HG03354 (cell line): ENCODE data around the gene ARL10.

Experiments
- ATAC-seq: cut with Tn5 transposase; IDR thresholded peaks from one replicate; pipeline ENCODE4 v1.9.1; 2021; ENCODE audit warnings: mild to moderate bottlenecking; ENCODE audit not compliant: unreplicated experiment, poor library complexity, severe bottlenecking

ARL10 gene

DNA sequence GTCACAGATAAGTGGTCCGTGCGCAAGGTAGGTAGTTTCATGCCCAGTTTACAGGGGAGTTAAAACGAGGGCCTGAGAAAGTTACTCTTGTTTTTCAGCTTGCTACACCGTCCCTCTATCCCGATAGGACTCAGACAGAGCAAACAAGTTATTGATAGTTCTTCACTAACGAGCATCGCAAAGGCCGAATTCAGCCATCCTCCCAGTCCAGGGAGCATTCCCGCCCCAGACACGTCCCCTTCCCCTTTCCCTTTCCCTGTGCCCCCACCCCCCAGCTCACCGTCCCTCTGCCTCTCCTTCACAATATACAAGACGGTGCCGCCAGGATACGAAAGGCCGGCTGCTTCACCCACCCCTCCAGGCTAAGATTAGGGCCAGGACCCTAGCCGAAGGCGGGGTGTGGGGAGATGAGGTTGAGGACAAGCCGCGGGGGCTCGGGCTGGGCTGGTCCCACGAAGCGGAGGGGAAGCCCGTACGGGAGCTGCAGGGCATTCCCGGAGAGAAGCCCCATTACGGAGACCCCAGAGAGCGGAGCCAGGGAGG, 4.3 kb upstream of the ARL10 start:
- ATAC-seq = no peak

DNA sequence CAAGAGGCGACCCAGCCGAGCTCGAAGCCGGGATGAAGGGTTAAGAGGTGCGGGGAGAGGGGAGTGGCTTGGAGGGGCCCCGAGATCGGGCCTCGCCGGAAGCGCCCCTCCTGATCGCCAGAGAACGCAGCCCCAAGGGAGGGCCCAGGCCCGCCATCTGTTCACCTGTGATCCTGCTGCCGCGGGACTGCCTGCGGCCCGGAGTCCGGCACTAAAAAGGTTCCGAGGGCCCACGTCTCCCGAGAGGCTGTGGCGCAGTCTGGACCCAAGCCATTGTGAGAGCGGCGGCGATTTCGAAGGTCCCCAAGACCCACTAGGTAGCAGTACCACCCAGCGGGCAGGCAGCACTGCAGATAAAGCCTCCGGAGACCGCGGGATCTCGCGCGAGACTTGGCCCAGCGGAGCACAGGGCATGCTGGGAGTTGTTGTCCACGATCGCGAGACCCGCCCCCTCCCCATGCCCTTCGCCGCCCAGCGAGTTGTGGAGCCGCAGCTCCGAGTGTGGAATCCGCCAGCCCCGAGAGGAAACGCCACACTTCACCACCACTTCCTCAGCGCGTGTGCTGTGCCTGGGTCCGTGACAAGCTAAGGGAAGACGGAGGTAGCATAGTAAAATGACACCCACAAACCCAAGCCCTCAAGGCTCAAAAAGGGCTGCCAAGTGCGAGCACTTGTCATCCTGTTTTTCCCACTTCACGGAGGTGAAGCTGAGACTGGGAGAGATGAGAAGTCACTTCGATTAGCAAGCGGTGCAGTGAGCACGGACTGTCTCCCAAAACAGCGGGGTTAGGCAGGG, 3.7 kb upstream of the ARL10 start, which contains the start of gene KIAA1191:
TSS of gene KIAA1191 (minus strand) at position 328 of the 796 bp plus-strand sequence. CDS start 2,256 bp downstream, outside the sequence.
- ATAC-seq = peak; percentile 88

DNA sequence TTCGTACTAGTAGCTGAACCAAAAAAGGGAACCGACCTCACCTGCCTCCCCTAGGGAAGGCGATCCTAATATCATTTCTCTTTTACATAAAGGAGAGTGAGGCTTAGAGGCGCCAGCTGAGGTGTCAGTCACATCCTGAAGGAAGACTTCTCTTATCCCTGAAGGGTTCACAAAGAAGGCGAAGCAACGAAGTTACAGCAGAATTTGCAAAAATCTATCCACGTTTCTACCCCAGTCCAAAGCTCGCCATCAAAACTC, 3.1 kb upstream of the ARL10 start:
- ATAC-seq = peak; percentile 14

DNA sequence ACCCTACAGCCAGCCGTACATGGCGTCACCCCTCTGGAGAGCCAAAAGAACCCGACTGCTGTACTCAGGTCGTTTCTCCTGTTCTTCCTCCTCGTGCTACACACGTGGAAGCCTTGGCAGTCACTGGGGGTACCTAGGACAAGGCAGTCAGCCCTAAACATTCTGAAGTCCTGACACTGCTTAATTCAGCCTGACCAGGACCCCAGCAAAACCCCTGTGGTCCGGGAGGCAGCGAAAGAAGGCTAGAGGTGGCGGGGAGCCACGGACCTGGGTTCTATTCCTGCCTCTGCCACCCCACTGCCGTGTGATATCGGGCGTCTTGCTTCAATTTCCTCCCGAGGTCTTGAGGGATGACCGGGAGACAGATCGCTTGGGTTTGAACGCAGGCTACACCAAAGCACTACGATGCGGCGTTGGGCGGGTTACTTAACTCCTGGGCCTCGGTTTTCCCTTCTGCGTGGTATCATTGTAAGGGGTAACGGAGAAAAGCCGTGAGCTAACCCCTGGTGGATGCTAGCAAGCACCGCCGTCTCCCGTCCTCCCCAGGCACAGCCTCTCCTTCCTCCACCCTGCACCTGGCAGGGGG, 429 bp upstream of the ARL10 start:
- ATAC-seq = no peak

DNA sequence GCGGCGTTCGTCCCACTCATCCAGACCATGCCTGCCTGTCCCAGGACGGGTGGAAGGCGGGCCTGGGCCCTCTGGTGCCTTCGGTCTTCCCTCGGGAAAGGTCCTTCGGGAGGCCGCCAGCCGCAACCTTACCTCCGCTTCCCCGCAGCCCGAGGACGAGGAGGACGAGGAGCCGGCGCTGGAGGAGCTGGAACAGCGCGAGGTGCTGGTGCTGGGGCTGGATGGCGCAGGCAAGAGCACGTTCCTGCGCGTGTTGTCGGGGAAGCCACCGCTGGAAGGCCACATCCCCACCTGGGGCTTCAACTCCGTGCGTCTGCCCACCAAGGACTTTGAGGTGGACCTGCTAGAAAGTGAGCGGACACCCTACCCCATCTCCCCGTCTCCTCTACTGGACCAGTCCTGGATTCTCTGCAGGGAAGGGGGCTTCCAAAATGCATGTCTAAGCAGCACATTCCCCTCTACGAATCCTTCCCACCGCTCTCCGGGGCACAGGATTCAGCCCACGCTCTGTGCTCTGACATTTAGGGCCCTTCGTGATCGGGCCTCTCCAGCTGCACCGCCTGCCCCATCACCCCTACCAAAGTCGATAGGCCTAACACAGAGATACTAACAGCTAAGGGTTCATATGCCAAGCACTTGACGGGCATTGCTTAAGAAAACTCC, 1.1 kb downstream of the ARL10 start:
- ATAC-seq = no peak

DNA sequence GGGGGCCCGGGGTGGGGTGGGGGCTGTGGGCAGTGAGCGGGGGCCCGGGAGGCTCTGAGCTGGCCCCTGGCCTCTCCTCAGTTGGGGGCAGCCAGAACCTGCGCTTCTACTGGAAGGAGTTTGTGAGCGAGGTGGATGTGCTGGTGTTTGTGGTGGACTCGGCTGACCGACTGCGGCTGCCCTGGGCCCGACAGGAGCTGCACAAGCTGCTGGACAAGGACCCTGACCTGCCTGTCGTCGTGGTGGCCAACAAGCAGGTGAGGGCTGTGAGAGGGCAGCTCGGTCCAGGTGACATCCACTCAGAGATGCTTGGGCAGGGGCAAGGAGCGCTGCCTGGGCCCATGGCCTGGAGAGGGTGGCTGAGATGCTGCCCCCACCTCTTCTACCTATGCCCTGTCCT, 3.4 kb downstream of the ARL10 start:
- no peak for ATAC-seq

DNA sequence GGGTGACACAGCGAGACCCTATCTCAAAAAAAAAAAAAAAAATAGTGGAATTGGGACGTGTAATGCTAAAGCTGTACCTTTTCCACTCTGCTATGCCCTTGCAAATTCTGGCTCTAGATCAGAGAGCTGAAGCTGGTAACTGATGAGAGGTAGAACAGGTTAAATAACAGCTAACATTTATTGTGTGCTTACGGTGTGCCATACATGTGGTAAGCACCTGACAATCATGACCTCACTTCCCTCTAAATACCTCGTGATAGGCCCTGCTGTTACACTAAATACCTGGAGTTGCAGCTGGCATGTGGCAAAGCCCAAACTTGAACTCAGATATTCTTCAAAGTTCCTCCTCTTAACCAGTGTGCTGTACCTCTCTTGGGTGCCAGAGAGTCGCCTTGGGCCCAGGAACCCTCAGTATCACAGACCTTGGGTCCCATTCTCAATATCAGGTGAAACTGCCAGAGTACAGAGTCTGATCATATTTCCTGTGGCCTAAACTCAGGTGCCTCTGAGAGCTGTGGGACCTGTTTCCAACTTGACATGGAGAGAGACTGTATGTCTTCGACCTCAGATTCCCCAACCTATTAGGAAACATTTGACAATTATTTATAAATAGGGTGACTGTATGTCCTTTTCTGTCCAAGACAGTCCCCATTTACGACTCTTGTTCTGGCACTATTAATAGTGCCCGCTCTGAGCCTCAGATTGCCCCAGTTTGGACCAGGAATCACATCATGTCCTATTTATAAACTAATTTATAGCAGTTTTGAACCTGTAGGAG, 4.8 kb downstream of the ARL10 start:
- no peak for ATAC-seq

DNA sequence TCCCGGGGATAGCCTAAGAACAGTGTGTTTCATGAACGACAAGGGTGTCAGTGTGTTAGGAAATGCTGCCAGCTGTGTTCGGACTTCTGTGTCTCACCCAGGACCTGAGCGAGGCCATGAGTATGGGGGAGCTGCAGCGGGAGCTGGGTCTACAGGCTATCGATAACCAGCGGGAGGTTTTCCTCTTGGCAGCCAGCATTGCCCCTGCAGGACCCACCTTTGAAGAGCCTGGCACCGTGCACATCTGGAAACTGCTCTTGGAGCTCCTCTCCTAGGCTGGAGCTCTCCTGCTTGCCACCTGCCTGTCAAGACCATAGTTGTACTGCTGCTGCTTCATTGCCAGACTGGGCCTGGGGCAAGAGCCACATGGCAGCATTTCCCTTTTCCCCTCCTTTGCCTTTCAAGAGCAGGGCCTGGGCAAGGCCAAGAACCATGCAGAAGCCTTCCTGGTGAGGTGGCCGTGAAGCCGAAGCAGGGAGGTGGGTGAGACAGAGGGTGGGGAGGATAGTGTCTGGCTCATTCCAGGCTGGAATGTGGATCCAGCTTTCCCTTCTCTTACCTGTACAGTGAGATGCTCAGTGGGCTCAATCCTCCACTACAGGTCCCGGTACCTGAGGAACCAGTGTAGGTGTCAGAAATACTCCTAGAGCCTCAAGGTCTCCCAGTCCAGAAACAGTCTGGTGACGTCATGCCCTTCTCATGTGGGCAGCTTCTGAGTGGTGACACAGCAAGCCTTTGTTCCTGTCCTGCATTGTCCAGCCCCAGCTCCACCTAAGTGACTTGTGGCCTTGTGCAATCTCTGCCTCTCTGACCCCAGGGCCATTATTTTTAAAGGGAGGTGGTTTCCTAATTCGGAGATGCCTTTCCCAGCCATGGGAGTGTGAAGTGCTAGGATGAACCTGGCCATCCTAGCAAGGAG, 6.6 kb downstream of the ARL10 start:
- no peak for ATAC-seq

DNA sequence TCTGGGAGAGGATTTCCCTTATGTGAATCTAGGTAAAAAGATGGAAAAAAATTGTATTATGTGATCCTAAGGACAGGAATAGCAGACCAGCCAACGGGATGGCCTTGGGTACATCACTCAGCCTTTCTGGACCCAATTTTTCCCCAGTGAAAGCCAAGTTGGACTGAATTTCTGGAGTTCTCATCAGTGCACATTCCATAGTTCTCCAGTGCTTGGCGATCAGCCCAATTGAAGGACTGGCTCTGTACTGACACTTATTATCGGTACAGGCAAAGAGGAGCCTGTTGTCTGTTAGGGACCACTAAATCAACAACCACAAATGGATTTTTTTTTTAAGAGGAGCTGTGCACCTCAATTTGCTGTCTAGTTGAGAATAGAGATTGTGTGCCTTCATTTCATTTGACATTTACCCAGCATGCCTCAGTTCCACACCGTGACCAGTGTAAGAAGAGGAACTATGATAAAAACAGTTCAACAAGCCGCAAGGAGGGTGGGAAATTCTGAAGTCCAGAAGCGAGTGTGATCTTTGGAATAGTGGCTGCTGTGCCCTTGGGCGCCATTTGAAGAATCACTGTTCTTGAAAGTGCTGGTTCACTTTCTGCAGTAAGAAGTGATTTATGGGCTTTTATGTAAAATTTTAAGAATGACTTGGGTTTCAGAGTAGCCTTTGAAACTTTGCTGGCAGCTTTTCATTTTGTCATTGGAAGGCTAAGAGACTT, 8.0 kb downstream of the ARL10 start:
- no peak for ATAC-seq

DNA sequence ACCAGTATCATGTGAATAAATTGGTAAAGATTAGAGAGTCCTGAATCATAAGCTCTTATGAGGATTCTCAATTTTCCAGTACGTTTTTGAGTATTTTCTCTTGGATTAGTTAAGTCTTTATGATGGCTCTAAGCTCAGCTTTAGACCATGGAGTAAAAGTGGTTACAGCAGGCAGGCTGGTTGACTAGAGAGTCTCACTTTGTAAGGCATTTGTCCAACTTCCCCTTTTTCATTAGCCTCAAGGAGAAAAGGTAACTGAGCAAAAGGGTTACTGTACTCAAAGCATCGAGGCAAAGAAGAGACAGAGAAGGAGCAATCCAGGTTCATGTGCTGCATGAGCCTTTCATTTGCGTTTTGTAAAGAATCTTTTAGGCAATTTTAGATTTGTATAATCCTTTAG, 14.6 kb downstream of the ARL10 start:
- ATAC-seq = no peak

DNA sequence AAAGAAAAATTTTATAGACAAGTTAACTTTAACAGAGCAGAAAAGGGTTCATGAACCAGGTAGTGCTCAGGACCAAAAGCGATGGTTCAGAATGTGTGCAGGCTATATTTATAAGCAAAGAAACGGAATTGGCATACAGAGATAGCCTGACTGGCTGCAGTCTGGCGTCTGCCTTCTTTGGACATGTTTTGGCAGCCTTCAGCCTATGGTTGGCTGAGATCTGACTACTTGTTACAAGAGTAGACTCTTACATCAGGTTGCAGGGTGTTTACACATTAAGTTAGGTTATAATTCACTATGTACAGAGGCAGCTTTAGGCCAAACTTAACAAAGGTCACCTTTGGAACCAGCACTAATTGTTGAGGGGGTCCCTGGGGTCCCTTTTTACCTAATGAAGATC, 16.1 kb downstream of the ARL10 start:
- ATAC-seq = no peak

DNA sequence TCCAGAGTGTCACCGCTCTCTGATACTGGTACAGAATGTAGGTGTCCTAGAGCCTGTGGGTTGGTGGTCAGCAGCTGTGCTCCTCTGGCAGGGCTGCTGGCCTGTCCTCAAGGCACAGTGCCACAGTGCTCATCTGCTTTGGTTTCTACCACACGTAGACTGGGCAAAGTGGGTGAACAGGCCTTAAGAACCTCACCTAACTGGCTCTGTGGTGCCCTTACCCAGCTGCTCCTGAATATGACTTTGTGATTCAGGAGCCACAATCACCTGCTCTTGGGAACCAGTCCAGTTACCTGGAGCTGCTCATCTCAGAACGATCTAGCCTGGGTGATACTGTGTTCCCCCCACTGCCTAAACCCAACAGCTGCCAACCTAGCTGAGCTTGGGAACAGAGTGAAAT, 16.7 kb downstream of the ARL10 start:
- no peak for ATAC-seq

DNA sequence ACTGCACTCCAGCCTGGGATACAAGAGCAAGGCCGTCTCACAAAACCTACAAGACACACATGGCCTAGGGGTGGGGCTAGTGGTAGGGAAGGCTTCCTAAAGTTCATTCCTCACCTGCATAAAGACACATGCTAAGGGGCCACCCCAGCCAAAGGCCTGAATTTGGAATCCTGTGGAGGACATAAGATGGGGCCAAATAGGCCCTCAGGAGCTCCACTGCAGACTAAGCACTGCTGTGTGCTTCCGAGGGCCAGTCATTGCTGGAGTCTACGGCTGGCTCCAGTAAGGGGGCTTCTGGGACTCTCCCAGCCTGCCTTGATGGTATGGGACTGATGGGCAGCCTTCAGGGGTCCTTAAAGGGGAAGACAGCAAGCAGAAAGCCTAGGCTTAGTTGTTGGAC, 17.4 kb downstream of the ARL10 start:
- no peak for ATAC-seq

DNA sequence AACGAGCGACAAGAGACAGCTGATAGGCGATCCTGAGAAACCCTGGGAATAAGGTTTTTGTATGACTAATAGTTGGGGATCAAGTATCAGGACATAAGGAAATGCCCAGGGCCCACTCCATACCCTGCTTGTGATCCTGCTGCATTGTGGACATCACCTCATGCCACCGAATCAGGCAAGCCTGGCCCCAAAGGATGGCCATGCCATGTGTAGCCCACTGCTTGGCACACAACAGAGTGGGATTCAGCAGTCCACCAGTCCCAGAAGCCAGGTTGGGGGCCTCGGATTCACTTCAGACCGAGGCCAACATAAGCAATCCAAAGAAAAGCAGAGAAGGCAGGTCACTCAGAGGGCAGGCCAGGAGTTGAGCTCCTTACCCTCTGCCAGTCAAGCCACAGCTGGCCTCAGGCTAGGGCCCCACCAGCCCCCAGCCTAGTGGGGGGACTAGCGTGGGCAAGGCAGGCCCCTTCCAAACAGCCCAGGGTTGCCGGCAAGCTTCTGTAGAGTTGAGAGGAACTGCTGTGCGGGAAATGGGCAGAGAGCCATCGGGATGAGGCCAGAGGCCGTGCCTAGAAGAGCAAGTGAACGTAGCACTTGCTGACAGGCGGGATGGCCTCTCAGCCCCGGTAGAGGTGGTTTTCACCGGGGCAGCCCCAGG, 18.1 kb downstream of the ARL10 start:
- ATAC-seq = no peak

DNA sequence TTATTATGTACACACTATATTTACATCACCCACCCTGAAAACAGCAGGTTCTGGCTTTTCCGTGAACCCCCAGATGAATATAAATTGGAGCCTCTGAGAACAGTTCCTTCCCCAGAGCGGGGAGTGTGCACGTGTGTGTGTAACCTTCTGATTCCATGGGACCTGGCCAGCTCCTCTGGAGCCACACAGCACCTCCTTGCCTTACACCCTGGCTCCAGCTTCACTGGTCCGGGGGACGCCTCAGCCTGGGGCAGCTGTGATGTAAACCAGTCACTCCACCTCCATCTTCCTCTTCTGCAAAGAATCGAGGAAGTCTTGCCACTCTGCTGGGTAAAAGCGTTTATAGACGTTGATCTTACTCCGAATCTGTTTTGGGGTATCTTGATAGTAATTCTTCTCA, 18.7 kb downstream of the ARL10 start:
- no peak for ATAC-seq

DNA sequence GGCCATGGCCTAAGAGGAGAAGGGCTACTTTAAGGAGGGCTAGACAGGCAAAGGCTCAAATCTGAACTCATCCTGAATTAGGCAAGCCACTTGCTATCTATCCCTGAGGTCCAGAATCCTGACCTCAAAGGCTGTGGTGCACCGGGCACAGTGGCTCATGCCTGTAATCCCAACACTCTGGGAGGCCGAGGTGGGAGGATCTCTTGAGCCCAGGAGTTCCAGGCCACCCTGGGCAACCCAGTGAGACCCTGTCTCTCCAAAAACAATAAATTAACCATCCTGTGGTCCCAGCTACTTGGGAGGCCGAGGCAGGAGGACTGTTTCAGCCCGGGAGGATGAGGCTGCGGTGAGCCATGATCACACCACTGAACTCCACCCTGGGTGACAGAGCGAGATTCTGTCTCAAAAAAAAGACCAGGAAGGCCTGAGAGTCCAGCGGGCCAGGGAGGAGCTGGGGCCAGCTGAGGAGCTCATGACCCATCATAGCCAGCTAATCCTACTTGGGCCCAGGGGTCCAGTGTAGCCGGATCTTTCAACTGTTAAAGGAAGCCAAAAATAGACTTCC, 19.2 kb downstream of the ARL10 start:
- no peak for ATAC-seq

DNA sequence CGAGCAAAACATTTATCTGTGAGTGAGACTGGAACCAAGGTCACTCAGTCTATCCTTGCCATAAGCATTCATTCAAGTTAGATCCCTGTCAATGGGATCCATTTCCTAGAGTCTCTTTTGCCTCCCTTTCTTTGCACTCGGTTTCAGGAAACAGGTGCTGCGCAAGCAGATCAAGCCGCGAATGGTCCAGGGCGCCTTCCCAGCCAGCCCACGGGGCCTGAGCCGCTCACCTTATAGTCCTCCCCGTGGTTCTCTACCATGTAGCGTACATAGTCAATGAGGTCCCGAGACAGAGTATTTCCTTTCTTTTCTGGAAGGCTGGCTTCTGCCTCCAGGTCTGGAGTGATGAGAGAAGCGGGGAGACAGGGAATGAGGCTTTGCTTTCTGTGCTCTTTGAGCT, 19.7 kb downstream of the ARL10 start:
- ATAC-seq = no peak

DNA sequence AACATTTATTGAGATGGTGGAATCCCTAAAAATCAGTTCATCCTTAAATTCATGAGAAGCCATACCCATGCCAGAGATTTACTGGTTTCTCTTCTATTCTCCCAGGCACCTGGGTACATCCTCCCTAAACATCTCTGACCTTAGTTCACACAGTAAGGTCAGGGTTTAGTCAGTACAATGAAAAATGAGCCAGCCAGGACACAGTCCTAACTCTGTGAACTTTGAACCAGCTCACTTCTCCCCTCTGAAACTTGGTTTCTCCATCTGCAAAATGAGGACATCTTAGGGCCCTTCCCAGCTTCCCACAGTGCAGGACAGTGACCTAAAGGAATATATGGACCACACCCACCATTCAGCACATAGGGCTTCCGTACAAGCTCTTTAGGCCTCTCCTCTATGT, 21.2 kb downstream of the ARL10 start:
- no peak for ATAC-seq
